ENCODE measurements around the gene CCDC14.

The CCDC14 gene

GRCh38 chr3:123953735-123954134 lies 7.3 kb downstream of the CCDC14 start:
- no peak for DNase-seq

GRCh38 chr3:123952844-123953520 lies 8.0 kb downstream of the CCDC14 start:
- no peak for DNase-seq

- no peak for DNase-seq
Measured at GRCh38 chr3:123951522-123952447, 9.2 kb downstream of the CCDC14 start.

- DNase-seq = no peak
Measured at GRCh38 chr3:123949641-123950040, 11.4 kb downstream of the CCDC14 start.

GRCh38 chr3:123948449-123948848 lies 12.6 kb downstream of the CCDC14 start:
- DNase-seq = no peak

GRCh38 chr3:123947482-123947881 lies 13.5 kb downstream of the CCDC14 start:
- no peak for DNase-seq

- DNase-seq = no peak
Measured at GRCh38 chr3:123941542-123941941, 19.5 kb downstream of the CCDC14 start.

GRCh38 chr3:123941121-123941520 lies 19.9 kb downstream of the CCDC14 start:
- DNase-seq = no peak

- DNase-seq = no peak
Measured at GRCh38 chr3:123939706-123940105, 21.3 kb downstream of the CCDC14 start.

- DNase-seq = no peak
Measured at GRCh38 chr3:123936400-123936799, 24.6 kb downstream of the CCDC14 start.

- no peak for DNase-seq
Measured at GRCh38 chr3:123935830-123936229, 25.2 kb downstream of the CCDC14 start.

- no peak for DNase-seq
Measured at GRCh38 chr3:123934250-123934649, 26.8 kb downstream of the CCDC14 start.

GRCh38 chr3:123930445-123930844 lies 30.6 kb downstream of the CCDC14 start:
- no peak for DNase-seq

- no peak for DNase-seq
Measured at GRCh38 chr3:123929325-123929724, 31.7 kb downstream of the CCDC14 start.

GRCh38 chr3:123926396-123926795 lies 34.6 kb downstream of the CCDC14 start:
- no peak for DNase-seq

- DNase-seq = no peak
Measured at GRCh38 chr3:123920868-123921267, 40.2 kb downstream of the CCDC14 start.

- no peak for DNase-seq
Measured at GRCh38 chr3:123920383-123920782, 40.6 kb downstream of the CCDC14 start.

- DNase-seq = no peak
Measured at GRCh38 chr3:123919353-123919752, 41.7 kb downstream of the CCDC14 start.

- no peak for DNase-seq
Measured at GRCh38 chr3:123914829-123915228, 46.2 kb downstream of the CCDC14 start.

- DNase-seq = no peak
Measured at GRCh38 chr3:123909785-123910184, 51.2 kb downstream of the CCDC14 start.

GRCh38 chr3:123907720-123908119 lies 53.3 kb downstream of the CCDC14 start:
- no peak for DNase-seq

- DNase-seq = no peak
Measured at GRCh38 chr3:123899300-123899865, 61.6 kb downstream of the CCDC14 start.

GRCh38 chr3:123893012-123893411 lies 68.0 kb downstream of the CCDC14 start:
- DNase-seq = no peak

GRCh38 chr3:123892195-123892594 lies 68.8 kb downstream of the CCDC14 start:
- no peak for DNase-seq
